Testis (tissue), 3 donors: Measurements from ENCODE around the gene OR51B2. TPM values are rescaled to one million over a fixed set of nuclear protein-coding genes. Genes with fewer than 3 reads are reported as not detected.
"Not testable (repeated sequence)": the region's sequence is repeated elsewhere in the genome, so short reads cannot be mapped to it uniquely, and the experiment has no call there.

Experiments used
- DNase-seq: peaks from one replicate; pipeline ENCODE4 v3.0.0-alpha.2; 2019
- H3K27ac ChIP-seq, 2 donors: fragments of 200-600 bp; sonication (generic); one replicate each; pipeline ENCODE4 v1.5.1; 2019
- H3K27me3 ChIP-seq: fragments of 200-600 bp; sonication (generic); one replicate; pipeline ENCODE4 v1.5.1; 2019
- H3K36me3 ChIP-seq: fragments of 200-600 bp; sonication (generic); one replicate; pipeline ENCODE4 v1.5.1; 2017; ENCODE audit warnings: low read depth; ENCODE audit errors: missing control alignments
- H3K4me1 ChIP-seq: fragments of 200-600 bp; sonication (generic); one replicate; pipeline ENCODE4 v1.5.1; 2019
- H3K4me3 ChIP-seq, 2 donors: fragments of 200-600 bp; sonication (generic); one replicate each; pipeline ENCODE4 v1.5.1; 2017 to 2019
- H3K9me3 ChIP-seq: fragments of 200-600 bp; sonication (generic); one replicate; pipeline ENCODE4 v1.5.1; 2017
- CTCF ChIP-seq, 3 experiments: fragments of 450-650 bp in 2 of 3; fragments of 200-600 bp in 1 of 3; sonication (generic) in 1 of 3; IDR thresholded peaks; one replicate each; pipeline ENCODE4 v1.5.1; 2016 to 2019; ENCODE audit warnings: antibody characterized with exemption in 3 of 3, mild to moderate bottlenecking in 2 of 3, moderate library complexity in 1 of 3
- POLR2A ChIP-seq: fragments of 450-650 bp; IDR thresholded peaks from one replicate; pipeline ENCODE4 v1.6.1; 2017; ENCODE audit warnings: antibody characterized with exemption, mild to moderate bottlenecking, moderate library complexity
- WGBS, 2 donors: methylation state at CpG; one replicate each; pipeline ENCODE4 v1.1.5; 2018; 5-methylcytosine and 5-hydroxymethylcytosine counted together
- intact Hi-C: fragments of 100-400 bp; cut with DNase I; formaldehyde crosslinking; loops from one replicate; pipeline ENCODE4 v1.15.1; 2023; ENCODE audit warnings: low total_unique reads
- polyA plus RNA-seq: library from polyadenylated mRNA; stranded (reverse); fragments of 350-450 nt; fragmentation: Illumina TruSeq; extraction: RNeasy Lipid Tissue Mini Kit (QIAGEN cat#74804); gene quantifications from one replicate; pipeline ENCODE4 v1.2.3, GENCODE V29; 2014; ENCODE audit warnings: low read depth, low replicate concordance; ENCODE audit not compliant: insufficient read depth
- total RNA-seq, 2 donors: library from RNA; depleted of rRNA; stranded (reverse); fragments of >200 nt; gene quantifications; one replicate each; pipeline ENCODE4 v1.2.3, GENCODE V29; 2016

The OR51B2 gene
- total and polyA plus RNA-seq, 3 donors from 2014 or later: 0.74 TPM; not detected in 2

DNA sequence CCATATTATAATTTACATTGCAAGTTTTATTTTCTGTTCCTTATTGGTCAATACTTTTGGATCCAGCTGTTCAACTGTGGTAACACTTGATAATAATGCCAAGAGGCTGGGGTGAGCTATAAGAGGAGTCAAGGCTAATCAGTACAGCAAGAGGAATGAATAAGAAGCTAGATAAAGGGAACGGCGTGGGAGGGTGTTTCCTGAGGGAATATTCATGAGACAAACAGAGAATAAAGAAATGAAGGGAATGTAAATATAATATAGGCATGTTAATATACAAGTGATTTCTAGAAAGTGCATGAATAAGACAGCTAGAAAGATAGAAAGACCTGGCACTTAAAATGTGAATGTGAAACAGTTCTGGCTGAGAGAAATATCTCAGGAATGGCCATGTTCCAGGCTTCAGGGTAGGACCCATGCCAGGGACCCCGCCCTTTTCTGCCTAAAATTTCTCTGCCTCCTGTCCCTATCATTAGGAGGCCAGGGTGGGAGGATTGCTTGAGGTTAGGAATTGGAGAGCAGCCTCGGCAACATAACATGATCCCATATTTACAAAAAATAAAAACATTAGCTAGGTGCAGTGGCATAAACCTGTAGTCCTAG lies 26.3 kb downstream of the OR51B2 start:
- intact Hi-C loops: no loop called here
- no peak for DNase-seq
- WGBS, 2 donors: 49 to 50% methylated on average over 4 of the region's 4 CpGs

GRCh38 chr11:5294342-5294995 lies 29.6 kb downstream of the OR51B2 start:
- H3K4me3 ChIP-seq: peak overlapping the region; percentile 17 to 21
- H3K27me3 ChIP-seq, H3K4me1 ChIP-seq, intact Hi-C loops, DNase-seq, H3K27ac ChIP-seq, H3K9me3 ChIP-seq, H3K36me3 ChIP-seq: not testable (repeated sequence)
- 60 to 81% methylated on average over 9 to 40 of the region's 41 CpGs for WGBS, 2 donors

More for the DNA sequence above, 26.3 kb downstream of the OR51B2 start:
- Histone ChIP-seq H3K4me3 (no peak overlapping the region), H3K27ac (no peak overlapping the region), H3K4me1 (no peaks in the 10 kb centered on the region), H3K36me3 (no peaks in the 10 kb centered on the region), H3K27me3 (no peaks in the 10 kb centered on the region), H3K9me3 (no peaks in the 10 kb centered on the region)
- no peak for TF ChIP-seq CTCF (IDR thresholded peaks at IDR 0.05)
- no peak for TF ChIP-seq POLR2A

DNA sequence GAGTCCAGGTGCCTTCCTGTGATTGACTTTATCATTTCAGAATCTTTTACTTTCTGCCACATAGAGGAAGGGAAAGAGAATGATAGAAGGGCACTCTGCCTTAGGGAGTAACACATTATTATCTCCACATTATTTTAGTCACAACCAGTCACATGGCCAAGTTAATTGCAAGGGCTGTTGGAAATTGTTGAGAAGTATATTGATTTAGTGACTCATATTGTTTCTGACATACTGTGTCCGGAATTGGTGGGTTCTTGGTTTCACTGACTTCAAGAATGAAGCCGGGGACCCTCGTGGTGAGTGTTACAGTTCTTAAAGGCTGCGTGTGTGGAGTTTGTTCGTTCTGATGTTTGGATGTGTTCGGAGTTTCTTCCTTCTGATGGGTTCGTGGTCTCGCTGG lies 31.1 kb downstream of the OR51B2 start:
- Histone ChIP-seq H3K27ac (no peak overlapping the region), H3K27me3 (no peaks in the 10 kb centered on the region), H3K4me3 (no peak overlapping the region), H3K9me3 (no peaks in the 10 kb centered on the region), H3K36me3 (no peaks in the 10 kb centered on the region), H3K4me1 (no peaks in the 10 kb centered on the region)
- intact Hi-C loops: no loop called here
- 92 to 94% methylated on average over 6 to 8 of the region's 8 CpGs for WGBS, 2 donors
- DNase-seq: no peak
- TF ChIP-seq POLR2A (no peak), CTCF (IDR thresholded peaks at IDR 0.05) (no peak)

DNA sequence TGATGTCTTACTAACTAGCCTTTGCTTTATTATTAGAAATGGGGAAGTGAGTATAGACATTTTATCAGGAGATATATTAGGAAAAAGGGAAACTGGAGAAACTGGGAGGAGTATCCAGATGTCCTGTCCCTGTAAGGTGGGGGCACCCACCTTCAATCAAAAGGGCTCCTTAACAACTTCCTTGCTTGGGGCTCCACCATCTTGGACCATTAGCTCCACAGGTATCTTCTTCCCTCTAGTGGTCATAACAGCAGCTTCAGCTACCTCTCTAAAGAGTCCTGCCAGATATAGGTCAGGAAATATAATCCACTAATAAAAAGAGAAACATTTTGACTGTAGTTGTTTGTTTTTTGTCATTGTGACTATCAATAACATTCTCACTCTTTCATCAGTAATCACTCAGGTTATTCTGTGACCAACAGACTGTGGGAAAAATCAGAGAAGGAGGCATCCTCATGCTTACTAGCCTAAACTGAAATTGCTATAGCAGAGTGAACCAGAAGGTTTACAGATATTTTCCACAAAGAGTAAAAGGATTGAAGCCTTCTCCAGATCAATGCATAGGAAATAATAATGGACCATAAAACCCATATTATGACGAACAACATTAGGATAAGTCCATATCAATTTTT lies 32.8 kb downstream of the OR51B2 start:
- Histone ChIP-seq H3K36me3 (no peaks in the 10 kb centered on the region), H3K4me3 (no peak overlapping the region), H3K27me3 (no peaks in the 10 kb centered on the region), H3K4me1 (no peaks in the 10 kb centered on the region), H3K27ac (no peak overlapping the region), H3K9me3 (no peaks in the 10 kb centered on the region)
- intact Hi-C loops: no loop called here
- WGBS, 2 donors: 77 to 90% methylated on average over 1 of the region's 1 CpG
- no peak for DNase-seq
- TF ChIP-seq POLR2A (no peak), CTCF (IDR thresholded peaks at IDR 0.05) (peak in 2 of 3 experiments; percentile 10 to 26)

- TF ChIP-seq CTCF (IDR thresholded peaks at IDR 0.05): no peak
- no peak for TF ChIP-seq POLR2A
- Histone ChIP-seq H3K36me3 (no peaks in the 10 kb centered on the region), H3K4me3 (no peak overlapping the region), H3K27ac (no peak overlapping the region), H3K27me3 (no peaks in the 10 kb centered on the region), H3K4me1 (no peaks in the 10 kb centered on the region), H3K9me3 (no peaks in the 10 kb centered on the region)
- 83 to 98% methylated on average over 1 of the region's 1 CpG for WGBS, 2 donors
- intact Hi-C loops: no loop called here
- DNase-seq: no peak
Measured at GRCh38 chr11:5290106-5290505, 34.0 kb downstream of the OR51B2 start.
